D721Med (cell line): ENCODE measurements around the gene ATP6V1F.

Experiments used
- DNase-seq: peaks from one replicate; pipeline ENCODE4 v3.0.0; 2011; ENCODE audit warnings: low spot score; ENCODE audit not compliant: insufficient read length
- FAIRE-seq: peaks from 2 replicates; lab custom pipeline; 2011; peaks lifted over from hg19 to GRCh38; lab: Jason Lieb, UNC
- CTCF ChIP-seq: IDR thresholded peaks from 2 replicates; pipeline ENCODE4 v1.5.1; 2012; ENCODE audit warnings: mild to moderate bottlenecking, control low read depth; ENCODE audit not compliant: insufficient read depth; ENCODE audit errors: missing control alignments

Gene ATP6V1F

GRCh38 chr7:128852537-128853254, 10.0 kb upstream of the ATP6V1F start:
- DNase-seq (no peak), FAIRE-seq (no peak)
- no peak for TF ChIP-seq CTCF

GRCh38 chr7:128853799-128854198, 8.9 kb upstream of the ATP6V1F start:
- FAIRE-seq (no peak), DNase-seq (no peak)
- no peak for TF ChIP-seq CTCF

GRCh38 chr7:128854396-128854795, 8.3 kb upstream of the ATP6V1F start:
- no peak for TF ChIP-seq CTCF
- FAIRE-seq: no peak
- no peak for DNase-seq

- no peak for TF ChIP-seq CTCF
- DNase-seq (no peak), FAIRE-seq (no peak)
Observed at GRCh38 chr7:128855559-128855958, 7.1 kb upstream of the ATP6V1F start.

GRCh38 chr7:128856001-128856718, 6.5 kb upstream of the ATP6V1F start:
- FAIRE-seq (no peak), DNase-seq (no peak)
- TF ChIP-seq CTCF: no peak

GRCh38 chr7:128858380-128859231, 4.0 kb upstream of the ATP6V1F start:
- TF ChIP-seq CTCF: no peak
- DNase-seq (no peak), FAIRE-seq (no peak)
